HepG2 (cell line): ENCODE measurements around the gene GRIK4. TPM values are rescaled to one million over a fixed set of nuclear protein-coding genes. Genes with fewer than 3 reads are reported as not detected.

ENCODE experiments used
- ATAC-seq: fragments of 200-7000 bp; cut with Tn5 transposase; 3 replicates; pipeline ENCODE4 v1.9.1; 2020; ENCODE audit warnings: mild to moderate bottlenecking, moderate library complexity
- BruUV-seq: library from RNA; stranded (reverse); fragments of 400-500 nt; replicated peaks from 2 replicates; lab custom pipeline; 2021; lab: Mats Ljungman, UMichigan
- CTCF ChIA-PET: fragments of 300-600 bp; formaldehyde crosslinking; extraction: SDS; loops from one replicate; lab custom pipeline; 2021; ENCODE audit warnings: low total read pairs, inconsistent platforms, low intra/inter-chr PET ratio; lab: Yijun Ruan, JAX
- POLR2A ChIA-PET: fragments of 350-600 bp; sonication (Branson Sonifier 250); formaldehyde crosslinking; loops from one replicate; lab custom pipeline; 2020; ENCODE audit warnings: antibody characterized with exemption, inconsistent platforms; lab: Yijun Ruan, JAX
- DNase-seq: peaks from one replicate; pipeline ENCODE4 v3.0.0-alpha.2; 2015; ENCODE audit warnings: low spot score
- FAIRE-seq: peaks from 3 replicates; lab custom pipeline; 2011; peaks lifted over from hg19 to GRCh38; lab: Jason Lieb, UNC
- H2AFZ ChIP-seq: one replicate; pipeline ENCODE4 v1.6.1; 2011; ENCODE audit warnings: low read length, inconsistent platforms
- H3K27ac ChIP-seq: fragments of 300-600 bp; 3 replicates; pipeline ENCODE4 v1.8.0; 2011; ENCODE audit warnings: mixed run types, mild to moderate bottlenecking, mixed read lengths, low read length, inconsistent platforms; ENCODE audit not compliant: insufficient read depth; ENCODE audit errors: extremely low read length
- H3K27me3 ChIP-seq, 2 experiments: fragments of 200-600 bp in 1 of 2; 2 replicates in 1 of 2; 3 replicates in 1 of 2; pipeline versions ENCODE4 v1.6.0 to v1.8.0; 2011; ENCODE audit warnings: low read length in 2 of 2, mild to moderate bottlenecking in 2 of 2, moderate library complexity in 2 of 2, inconsistent platforms in 1 of 2; ENCODE audit not compliant: insufficient read depth in 2 of 2, control insufficient read depth in 1 of 2
- H3K36me3 ChIP-seq, 2 experiments: fragments of 200-600 bp in 1 of 2; replicated peaks in 1 of 2; 2 replicates in 1 of 2; 3 replicates in 1 of 2; pipeline versions ENCODE4 v1.5.1 to v1.8.0; 2011; ENCODE audit warnings: low read length in 2 of 2, inconsistent platforms in 1 of 2; ENCODE audit not compliant: insufficient read depth in 2 of 2, control insufficient read depth in 1 of 2
- H3K4me1 ChIP-seq: 2 replicates; pipeline ENCODE4 v1.5.1; 2012; ENCODE audit warnings: low read length, inconsistent platforms; ENCODE audit not compliant: insufficient read depth
- H3K4me2 ChIP-seq: 2 replicates; pipeline ENCODE4 v1.6.0; 2011; ENCODE audit warnings: low read depth, low read length, inconsistent platforms
- H3K4me3 ChIP-seq, 3 experiments: fragments of 200-600 bp in 1 of 3; sonication (generic), shearing (Covaris generic) in 1 of 3; replicated peaks in 1 of 3; 2 replicates each; pipeline ENCODE4 v1.5.1; 2011 to 2016; ENCODE audit warnings: low read length in 3 of 3, inconsistent platforms in 2 of 3, low read depth in 2 of 3, mild to moderate bottlenecking in 2 of 3, control low read depth in 1 of 3, mixed read lengths in 1 of 3; ENCODE audit not compliant: insufficient read depth in 1 of 3
- H3K79me2 ChIP-seq: one replicate; pipeline ENCODE4 v1.6.1; 2011; ENCODE audit warnings: low read length, inconsistent platforms; ENCODE audit not compliant: insufficient read depth
- H3K9ac ChIP-seq: 2 replicates; pipeline ENCODE4 v1.6.0; 2011; ENCODE audit warnings: mild to moderate bottlenecking, low read depth, low read length, inconsistent platforms; ENCODE audit not compliant: insufficient read depth
- H3K9me3 ChIP-seq: 2 replicates; pipeline ENCODE4 v1.5.1; 2012; ENCODE audit warnings: mild to moderate bottlenecking, low read length
- H4K20me1 ChIP-seq: 2 replicates; pipeline ENCODE4 v1.6.0; 2011; ENCODE audit warnings: inconsistent platforms, mild to moderate bottlenecking, low read length, moderate library complexity; ENCODE audit not compliant: insufficient read depth
- ADNP ChIP-seq: sonication (generic); formaldehyde crosslinking; IDR thresholded peaks from 2 replicates; pipeline ENCODE4 v1.4.0; 2020; ENCODE audit warnings: missing genetic modification reagents
- ARNT ChIP-seq: fragments of 450-650 bp; IDR thresholded peaks from 2 replicates; pipeline ENCODE4 v1.6.1; 2017
- ESRRA ChIP-seq: sonication (generic); formaldehyde crosslinking; IDR thresholded peaks from 2 replicates; pipeline ENCODE4 v1.5.1; 2020; ENCODE audit warnings: mild to moderate bottlenecking, low read depth, missing genetic modification reagents
- HOXA9 ChIP-seq: sonication (generic); formaldehyde crosslinking; IDR thresholded peaks from 2 replicates; pipeline ENCODE4 v1.8.1; 2022; ENCODE audit warnings: missing genetic modification reagents, mild to moderate bottlenecking, moderate library complexity, borderline replicate concordance
- PAWR ChIP-seq: sonication (generic); formaldehyde crosslinking; IDR thresholded peaks from 2 replicates; pipeline ENCODE4 v1.4.0; 2020; ENCODE audit warnings: missing genetic modification reagents, mild to moderate bottlenecking, borderline replicate concordance
- RFX3 ChIP-seq: IDR thresholded peaks from 2 replicates; pipeline ENCODE4 v1.6.1; 2016; ENCODE audit warnings: missing biosample characterization, missing genetic modification reagents
- RFXAP ChIP-seq: sonication (generic); formaldehyde crosslinking; IDR thresholded peaks from 2 replicates; pipeline ENCODE4 v1.4.0; 2020; ENCODE audit warnings: missing genetic modification reagents, borderline replicate concordance
- SMAD3 ChIP-seq: sonication (generic); formaldehyde crosslinking; IDR thresholded peaks from 2 replicates; pipeline ENCODE4 v1.4.0; 2020; ENCODE audit warnings: missing genetic modification reagents
- TOPORS ChIP-seq: sonication (generic); formaldehyde crosslinking; IDR thresholded peaks from 2 replicates; pipeline ENCODE4 v1.8.0; 2023; ENCODE audit warnings: mild to moderate bottlenecking, missing genetic modification reagents
- U2AF1 ChIP-seq: fragments of 200-400 bp; formaldehyde crosslinking; optimal IDR thresholded peaks from 2 replicates; pipeline ENCODE3; 2017; ENCODE audit warnings: mild to moderate bottlenecking, low read depth, low read length
- ZNF274 ChIP-seq: sonication (generic); formaldehyde crosslinking; IDR thresholded peaks from 2 replicates; pipeline ENCODE4 v1.5.1; 2020; ENCODE audit warnings: mild to moderate bottlenecking, missing genetic modification reagents
- ZNF574 ChIP-seq: sonication (generic); formaldehyde crosslinking; IDR thresholded peaks from 2 replicates; pipeline ENCODE4 v1.4.0; 2020; ENCODE audit warnings: missing genetic modification reagents
- ZNF598 ChIP-seq: sonication (generic); formaldehyde crosslinking; IDR thresholded peaks from 2 replicates; pipeline ENCODE4 v1.5.1; 2020; ENCODE audit warnings: mild to moderate bottlenecking, missing genetic modification reagents, borderline replicate concordance
- ZNF710 ChIP-seq: sonication (generic); formaldehyde crosslinking; IDR thresholded peaks from 2 replicates; pipeline ENCODE4 v1.5.0; 2020; ENCODE audit warnings: mild to moderate bottlenecking, missing genetic modification reagents, borderline replicate concordance
- ZNF839 ChIP-seq: sonication (generic); formaldehyde crosslinking; IDR thresholded peaks from 2 replicates; pipeline ENCODE4 v1.4.0; 2020; ENCODE audit warnings: missing genetic modification reagents, mild to moderate bottlenecking, borderline replicate concordance
- ZNF841 ChIP-seq: sonication (generic); formaldehyde crosslinking; IDR thresholded peaks from 2 replicates; pipeline ENCODE4 v1.8.1; 2023; ENCODE audit warnings: missing genetic modification reagents, borderline replicate concordance
- ZSCAN25 ChIP-seq: sonication (generic); formaldehyde crosslinking; IDR thresholded peaks from 2 replicates; pipeline ENCODE4 v1.8.0; 2022; ENCODE audit warnings: mild to moderate bottlenecking, missing genetic modification reagents
- WGBS: methylation state at CpG from one replicate; pipeline ENCODE4 v1.1.6; 2017; ENCODE audit warnings: low lambda C conversion rate; 5-methylcytosine and 5-hydroxymethylcytosine counted together
- in situ Hi-C: cut with HindIII; loops from 2 replicates; pipeline ENCODE4 v1.10.0; 2017; ENCODE audit warnings: low pct_unique_long_range_greater_than_20kb; ENCODE audit not compliant: extremely low pct_ligation_motif_present
- intact Hi-C: fragments of 100-400 bp; cut with micrococcal nuclease; formaldehyde crosslinking; loops from one replicate; pipeline ENCODE4 v1.10.0; 2022; ENCODE audit not compliant: unreplicated experiment
- polyA plus RNA-seq, 8 experiments: library from polyadenylated mRNA; depleted of rRNA in 3 of 8; stranded (reverse) in 7 of 8; unstranded in 1 of 8; fragments of >200 nt; fragmentation: Illumina TruSeq in 4 of 8; extraction: Trizol in 4 of 8; gene quantifications; 2 replicates each; pipeline versions ENCODE4 v1.2.1 to v1.2.3, GENCODE V29; 2011 to 2016; ENCODE audit warnings: low read depth in 4 of 8, missing spikeins in 1 of 8, mixed read lengths in 1 of 8; ENCODE audit not compliant: insufficient read depth in 1 of 8
- total RNA-seq, 5 experiments: library from RNA; depleted of rRNA; stranded (reverse); fragments of >200 nt; fragmentation: Illumina TruSeq; extraction: Trizol; gene quantifications; 2 replicates each; pipeline ENCODE4 v1.2.3, GENCODE V29; 2016; ENCODE audit warnings: low read depth in 1 of 5

The GRIK4 gene
- total and polyA plus RNA-seq, 2 of the 13 experiments (the other 11 are each of a cell fraction or from before 2014, with no cell fraction given) = 0.04 to 0.07 TPM

DNA sequence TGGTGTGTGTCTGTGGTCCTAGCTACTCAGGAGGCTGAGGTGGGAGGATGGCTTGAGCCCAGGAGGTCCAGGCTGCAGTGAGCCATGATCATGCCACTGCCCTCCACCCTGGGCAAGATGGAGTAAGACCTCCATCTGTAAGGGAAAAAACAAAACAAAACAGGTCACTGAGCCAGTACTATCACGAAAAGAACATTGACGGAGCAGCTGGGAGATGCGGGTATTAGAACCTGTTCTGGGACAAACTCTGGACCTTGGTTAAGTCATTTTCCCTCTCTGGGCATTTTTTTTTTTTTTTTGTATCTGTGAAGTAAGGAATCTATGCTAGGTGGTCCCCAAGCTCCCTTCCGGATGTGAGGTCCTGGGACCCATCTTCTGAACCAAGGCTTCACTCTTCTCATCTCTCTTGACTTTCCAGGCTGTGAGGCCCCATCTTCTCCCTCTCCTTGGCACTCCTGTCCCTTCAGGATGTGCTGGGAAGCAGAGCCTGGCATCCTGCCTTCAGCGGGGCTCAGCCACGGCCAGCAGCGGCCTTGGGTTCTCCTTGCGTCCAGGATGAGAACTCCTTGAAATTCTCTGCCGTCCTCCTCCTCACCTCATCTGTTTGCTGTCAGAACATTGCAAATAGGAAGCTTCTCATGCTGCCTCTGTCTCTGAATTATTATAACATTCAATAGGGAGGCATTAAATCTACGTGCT lies 130.8 kb downstream of the GRIK4 start:
- H3K4me3 ChIP-seq = no peak overlapping the region
- no peaks in the 10 kb centered on the region for H3K79me2 ChIP-seq
- intact Hi-C loops (no loop called here), in situ Hi-C loops (no loop called here)
- TF ChIP-seq TOPORS (CRISPR knock-in tag) (no peak), ADNP (no peak), U2AF1 (no peak), RFXAP (CRISPR knock-in tag) (no peak), ZNF274 (CRISPR knock-in tag) (no peak), ARNT (no peak), ZSCAN25 (CRISPR knock-in tag) (no peak), ESRRA (CRISPR knock-in tag) (no peak), PAWR (CRISPR knock-in tag) (no peak), ZNF574 (CRISPR knock-in tag) (no peak), RFX3 (CRISPR knock-in tag) (no peak), ZNF839 (CRISPR knock-in tag) (no peak), ZNF598 (no peak), ZNF710 (CRISPR knock-in tag) (no peak), ZNF841 (CRISPR knock-in tag) (no peak), HOXA9 (no peak), SMAD3 (CRISPR knock-in tag) (no peak)
- FAIRE-seq = no peak
- no peak overlapping the region for H3K27ac ChIP-seq
- H3K9me3 ChIP-seq = no peaks in the 10 kb centered on the region
- no peaks in the 10 kb centered on the region for H3K36me3 ChIP-seq
- no peak overlapping the region for H2AFZ ChIP-seq
- no peak for ATAC-seq
- H3K27me3 ChIP-seq = peaks cover 0 to 20% of the 10 kb centered on the region in 2 experiments; a peak in 3 of 5 replicates
- no peak for DNase-seq
- ChIA-PET CTCF (no interaction called here), POLR2A (no interaction called here)
- no peak overlapping the region for H3K4me2 ChIP-seq
- WGBS = 55% methylated on average over 10 of the region's 10 CpGs
- no peaks in the 10 kb centered on the region for H4K20me1 ChIP-seq
- H3K9ac ChIP-seq = no peak overlapping the region
- H3K4me1 ChIP-seq = no peaks in the 10 kb centered on the region
- no TSS peak for BruUV-seq
